Stimulated activated naive CD8-positive, alpha-beta T cell treated with anti-CD3 and anti-CD28 coated beads, Interleukin-15, amount 100 ng/mL, for 72 hours (primary cell): ENCODE data around the gene OR8B8.

ENCODE experiments used
- ATAC-seq: fragments of 150-1000 bp; cut with Tn5 transposase; 2 replicates; pipeline ENCODE4 v1.10.0; 2021; ENCODE audit warnings: mild to moderate bottlenecking, moderate library complexity
- DNase-seq, 2 donors: peaks; one replicate each; pipeline ENCODE4 v3.0.0; 2021 to 2022
- H3K27ac Mint-ChIP-seq, 2 donors: one replicate each; pipeline ENCODE4 v1.8.0; 2022; ENCODE audit warnings: mild to moderate bottlenecking in 2 of 2, mixed read lengths in 2 of 2, moderate library complexity in 2 of 2
- H3K27me3 Mint-ChIP-seq: one replicate; pipeline ENCODE4 v1.8.0; 2022; ENCODE audit warnings: mixed read lengths
- H3K4me1 Mint-ChIP-seq: one replicate; pipeline ENCODE4 v1.8.0; 2022; ENCODE audit warnings: mild to moderate bottlenecking, mixed read lengths
- H3K4me3 Mint-ChIP-seq, 2 donors: one replicate each; pipeline ENCODE4 v1.8.0; 2022; ENCODE audit warnings: mild to moderate bottlenecking in 2 of 2, mixed read lengths in 2 of 2, moderate library complexity in 1 of 2
- H3K9me3 Mint-ChIP-seq, 2 donors: one replicate each; pipeline ENCODE4 v1.8.0; 2022; ENCODE audit warnings: mixed read lengths in 2 of 2

Gene OR8B8, protein sequence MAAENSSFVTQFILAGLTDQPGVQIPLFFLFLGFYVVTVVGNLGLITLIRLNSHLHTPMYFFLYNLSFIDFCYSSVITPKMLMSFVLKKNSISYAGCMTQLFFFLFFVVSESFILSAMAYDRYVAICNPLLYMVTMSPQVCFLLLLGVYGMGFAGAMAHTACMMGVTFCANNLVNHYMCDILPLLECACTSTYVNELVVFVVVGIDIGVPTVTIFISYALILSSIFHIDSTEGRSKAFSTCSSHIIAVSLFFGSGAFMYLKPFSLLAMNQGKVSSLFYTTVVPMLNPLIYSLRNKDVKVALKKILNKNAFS

GRCh38 chr11:124445646-124446150, at the start of gene OR8B8:
Gene OR8B8 (minus strand): TSS chr11:124445696. CDS start chr11:124441085, 4,611 bp downstream.
- H3K4me3 Mint-ChIP-seq, result no peak within 1 kb of the TSS
- no peak within 1 kb of the TSS for H3K27ac Mint-ChIP-seq
- H3K9me3 Mint-ChIP-seq, result peaks cover 0 to 2% of the 10 kb centered on the region in 2 donors
- DNase-seq (no peak), ATAC-seq (no peak)
- H3K27me3 Mint-ChIP-seq, result peaks cover 14% of the 10 kb centered on the region
- H3K4me1 Mint-ChIP-seq, result no peaks in the 10 kb centered on the region

GRCh38 chr11:124493016-124493655, 47.6 kb upstream of the OR8B8 start:
- H3K9me3 Mint-ChIP-seq, result peaks cover 0 to 4% of the 10 kb centered on the region in 2 donors
- DNase-seq, result no peak
- H3K27ac Mint-ChIP-seq, result no peak overlapping the region
- no peak for ATAC-seq
- no peak overlapping the region for H3K4me3 Mint-ChIP-seq
- H3K27me3 Mint-ChIP-seq, result peaks cover 15% of the 10 kb centered on the region
- H3K4me1 Mint-ChIP-seq, result no peaks in the 10 kb centered on the region

DNA sequence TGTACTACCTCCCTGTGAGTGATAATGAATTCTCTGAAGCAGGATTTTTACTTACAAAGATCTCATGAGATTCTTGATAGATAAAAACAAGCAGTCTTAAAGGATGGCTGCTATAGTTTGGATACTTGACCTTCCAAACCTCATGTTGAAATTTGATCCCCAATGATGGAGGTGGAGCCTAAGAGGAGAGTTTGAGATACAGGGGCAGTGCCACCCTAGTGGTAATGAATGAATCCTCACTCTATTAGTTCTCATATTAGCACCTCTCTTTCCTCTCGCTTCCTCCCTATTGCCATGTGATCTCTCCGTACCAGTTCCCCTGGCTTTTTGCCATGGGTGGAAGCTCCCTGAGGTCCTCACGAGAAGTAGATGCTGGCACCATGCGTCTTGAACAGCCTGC, 37.9 kb upstream of the OR8B8 start:
- Mint-ChIP-seq H3K9me3 (peaks cover 0 to 5% of the 10 kb centered on the region in 2 donors), H3K27ac (no peak overlapping the region), H3K4me3 (no peak overlapping the region), H3K4me1 (peaks cover 13% of the 10 kb centered on the region), H3K27me3 (peaks cover 58% of the 10 kb centered on the region)
- DNase-seq (no peak), ATAC-seq (no peak)

GRCh38 chr11:124482362-124483147, 37.1 kb upstream of the OR8B8 start:
- H3K4me3 Mint-ChIP-seq, result no peak overlapping the region
- no peak for DNase-seq

DNA sequence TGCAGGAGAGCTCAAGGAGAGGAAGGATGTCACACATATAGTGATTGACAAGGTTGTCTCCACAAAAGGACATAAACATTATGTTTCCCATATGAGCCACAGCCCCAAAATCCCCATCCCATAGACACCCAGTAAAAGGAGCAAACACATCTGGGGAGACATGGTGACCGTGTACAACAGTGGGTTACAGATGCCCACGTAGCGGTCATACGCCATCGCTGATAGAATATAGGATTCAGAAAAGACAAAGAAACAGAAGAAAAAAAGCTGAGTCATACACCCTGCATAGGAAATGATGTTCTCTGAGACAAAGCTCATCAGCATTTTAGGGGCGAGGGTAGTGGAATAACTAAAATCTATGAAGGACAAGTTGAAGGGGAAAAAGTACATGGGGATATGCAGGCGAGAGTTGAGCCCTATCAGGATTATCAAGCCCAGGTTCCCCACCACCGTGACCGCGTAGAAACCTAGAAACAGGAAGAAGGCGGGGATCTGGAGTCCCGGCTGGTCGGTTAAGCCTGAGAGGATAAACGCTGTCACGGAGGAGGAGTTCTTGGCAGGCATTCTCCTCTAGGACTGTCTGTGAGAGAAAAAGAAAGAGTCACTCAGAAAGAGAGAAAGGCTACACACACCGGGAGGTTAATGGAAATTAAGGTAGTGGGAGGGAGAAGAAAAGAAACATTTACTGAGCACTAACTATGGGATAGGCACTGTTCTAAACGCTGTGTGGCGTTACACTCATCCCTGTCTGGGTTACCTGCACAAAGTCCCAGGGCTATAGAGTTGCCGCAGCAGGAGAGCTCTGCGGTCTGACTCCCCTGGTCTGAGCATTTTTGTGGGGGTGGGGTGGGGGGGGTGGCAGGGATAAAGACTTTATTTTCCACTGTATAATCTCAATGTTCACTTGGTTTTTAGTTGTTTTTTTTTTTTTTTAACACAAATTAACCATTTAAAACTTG, 36.1 kb upstream of the OR8B8 start:
- Mint-ChIP-seq H3K4me1 (peaks cover 13% of the 10 kb centered on the region), H3K4me3 (peak overlapping the region; percentile 73 to 76), H3K27me3 (peaks cover 51% of the 10 kb centered on the region), H3K9me3 (peaks cover 0 to under 1% of the 10 kb centered on the region in 2 donors), H3K27ac (peak overlapping the region in 1 of 2 donors; percentile 92)
- ATAC-seq (peak; percentile 69), DNase-seq (peak in 1 of 2 donors; percentile 5)

More at GRCh38 chr11:124482362-124483147, 37.1 kb upstream of the OR8B8 start:
- no peak for ATAC-seq
- Mint-ChIP-seq H3K27me3 (peaks cover 58% of the 10 kb centered on the region), H3K4me1 (peaks cover 13% of the 10 kb centered on the region), H3K27ac (no peak overlapping the region), H3K9me3 (peaks cover 0 to 5% of the 10 kb centered on the region in 2 donors)

DNA sequence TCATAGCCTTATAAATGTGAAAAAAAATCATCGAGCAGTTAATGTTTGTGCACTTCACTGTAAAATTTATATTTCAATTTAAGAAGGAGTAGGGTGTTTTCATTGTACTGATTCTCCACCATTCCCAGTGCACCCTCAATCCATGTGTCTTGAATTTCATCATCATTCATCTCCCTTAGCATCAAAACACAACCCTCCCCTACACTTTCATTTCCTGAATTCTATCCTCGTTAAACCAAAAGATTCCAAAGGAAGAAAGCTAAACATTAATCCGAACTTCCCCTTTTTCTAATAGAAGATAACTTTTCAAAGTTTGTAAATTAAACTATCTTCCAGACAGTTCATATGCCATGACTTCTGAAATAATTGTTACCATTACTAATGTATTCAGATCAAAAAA, 34.1 kb upstream of the OR8B8 start:
- Mint-ChIP-seq H3K27ac (no peak overlapping the region), H3K4me3 (no peak overlapping the region), H3K4me1 (peaks cover 13% of the 10 kb centered on the region), H3K9me3 (no peaks in the 10 kb centered on the region), H3K27me3 (peaks cover 59% of the 10 kb centered on the region)
- DNase-seq, result no peak
- ATAC-seq, result no peak

DNA sequence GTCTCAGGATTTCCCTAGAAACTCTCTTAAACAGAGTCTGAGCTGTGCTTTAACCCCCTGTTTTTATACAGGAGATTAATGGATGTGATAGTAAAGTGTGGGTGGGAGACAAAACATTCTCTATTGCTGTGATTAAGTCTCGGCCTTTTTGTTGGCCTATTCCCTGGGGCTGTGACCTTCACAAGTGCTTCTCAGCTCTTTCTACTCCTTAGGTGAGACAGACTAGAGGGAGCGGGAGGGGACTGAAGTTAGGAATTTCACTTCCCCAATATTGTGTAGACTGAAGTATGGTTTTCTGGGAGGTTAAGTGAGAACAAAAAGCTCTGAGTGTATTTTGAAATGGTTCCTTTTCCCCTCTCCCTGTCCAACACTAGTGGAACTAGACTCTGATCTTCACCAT, 29.8 kb upstream of the OR8B8 start:
- Mint-ChIP-seq H3K9me3 (no peaks in the 10 kb centered on the region), H3K27me3 (peaks cover 22% of the 10 kb centered on the region), H3K27ac (no peak overlapping the region), H3K4me3 (no peak overlapping the region), H3K4me1 (no peaks in the 10 kb centered on the region)
- DNase-seq (no peak), ATAC-seq (no peak)

DNA sequence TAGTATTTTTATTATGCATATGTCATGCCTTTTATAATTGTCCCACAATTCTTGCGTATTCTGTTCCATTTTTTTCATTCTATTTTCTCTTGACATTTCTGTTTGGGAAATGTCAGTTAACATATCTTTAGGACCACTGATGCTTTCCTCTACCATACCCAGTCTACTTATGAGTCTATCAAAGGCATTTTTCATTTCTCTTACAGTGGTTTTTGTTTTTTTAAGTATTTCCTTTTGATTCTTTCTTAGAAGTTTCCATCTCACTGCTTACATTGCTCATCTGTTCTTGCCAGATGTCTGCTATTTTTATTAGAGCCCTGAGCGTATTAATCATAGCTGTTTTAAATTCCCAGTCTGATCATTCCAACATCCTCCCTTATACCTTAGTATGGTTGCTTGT, 29.3 kb upstream of the OR8B8 start:
- Mint-ChIP-seq H3K27ac (no peak overlapping the region), H3K9me3 (no peaks in the 10 kb centered on the region), H3K4me1 (no peaks in the 10 kb centered on the region), H3K4me3 (no peak overlapping the region), H3K27me3 (peaks cover 18% of the 10 kb centered on the region)
- DNase-seq (no peak), ATAC-seq (no peak)

GRCh38 chr11:124474079-124474478, 28.6 kb upstream of the OR8B8 start:
- no peak for DNase-seq
- ATAC-seq, result no peak
- Mint-ChIP-seq H3K4me1 (no peaks in the 10 kb centered on the region), H3K4me3 (no peak overlapping the region), H3K27me3 (peaks cover 11% of the 10 kb centered on the region), H3K9me3 (no peaks in the 10 kb centered on the region), H3K27ac (no peak overlapping the region)

GRCh38 chr11:124473476-124473875, 28.0 kb upstream of the OR8B8 start:
- peaks cover 11% of the 10 kb centered on the region for H3K27me3 Mint-ChIP-seq

GRCh38 chr11:124470561-124471227, 25.2 kb upstream of the OR8B8 start:
- H3K27ac Mint-ChIP-seq, result no peak overlapping the region
- DNase-seq, result no peak
- H3K4me3 Mint-ChIP-seq, result no peak overlapping the region
- H3K4me1 Mint-ChIP-seq, result no peaks in the 10 kb centered on the region
- no peak for ATAC-seq
- H3K27me3 Mint-ChIP-seq, result peaks cover 11% of the 10 kb centered on the region
- H3K9me3 Mint-ChIP-seq, result no peaks in the 10 kb centered on the region

More at GRCh38 chr11:124473476-124473875, 28.0 kb upstream of the OR8B8 start:
- no peak overlapping the region for H3K4me3 Mint-ChIP-seq
- H3K27ac Mint-ChIP-seq, result no peak overlapping the region
- ATAC-seq (no peak), DNase-seq (no peak)
- H3K4me1 Mint-ChIP-seq, result no peaks in the 10 kb centered on the region
- H3K9me3 Mint-ChIP-seq, result no peaks in the 10 kb centered on the region

GRCh38 chr11:124467381-124467927, 22.0 kb upstream of the OR8B8 start:
- Mint-ChIP-seq H3K4me3 (no peak overlapping the region), H3K27me3 (peaks cover 28% of the 10 kb centered on the region), H3K4me1 (no peaks in the 10 kb centered on the region), H3K27ac (no peak overlapping the region), H3K9me3 (no peaks in the 10 kb centered on the region)
- DNase-seq, result no peak
- ATAC-seq, result no peak

GRCh38 chr11:124465368-124465767, 19.9 kb upstream of the OR8B8 start:
- no peak for DNase-seq
- Mint-ChIP-seq H3K4me3 (no peak overlapping the region), H3K27ac (peak overlapping the region in 1 of 2 donors; percentile 38), H3K27me3 (peaks cover 30% of the 10 kb centered on the region), H3K9me3 (no peaks in the 10 kb centered on the region), H3K4me1 (no peaks in the 10 kb centered on the region)
- no peak for ATAC-seq

DNA sequence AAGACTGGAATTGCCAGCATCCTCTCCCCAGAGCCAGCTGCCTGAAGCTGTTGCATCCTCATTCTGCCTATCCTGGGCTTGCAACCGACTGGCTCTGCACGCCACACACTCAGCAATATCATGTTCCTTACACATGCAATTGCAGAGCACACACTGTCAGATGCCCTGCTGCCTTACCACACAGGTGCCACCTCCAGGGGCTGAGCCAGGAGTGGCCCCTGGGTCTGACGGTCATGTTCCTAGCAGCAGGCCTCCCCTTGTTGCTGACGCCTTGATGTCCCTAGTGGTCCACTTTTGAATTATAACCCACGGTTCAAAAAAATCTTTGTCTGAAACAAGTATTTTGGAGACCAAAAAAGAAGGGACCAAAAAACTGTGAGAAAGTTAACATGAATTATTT, 18.5 kb upstream of the OR8B8 start:
- peaks cover 30% of the 10 kb centered on the region for H3K27me3 Mint-ChIP-seq
- ATAC-seq, result no peak
- no peak for DNase-seq
- no peaks in the 10 kb centered on the region for H3K9me3 Mint-ChIP-seq
- no peak overlapping the region for H3K4me3 Mint-ChIP-seq
- no peaks in the 10 kb centered on the region for H3K4me1 Mint-ChIP-seq
- no peak overlapping the region for H3K27ac Mint-ChIP-seq
